GM19395 (cell line): ENCODE data around the gene CCDC9.

ENCODE experiments used
- ATAC-seq: cut with Tn5 transposase; IDR thresholded peaks from one replicate; pipeline ENCODE4 v1.9.1; 2021; ENCODE audit warnings: mild to moderate bottlenecking, moderate library complexity; ENCODE audit not compliant: unreplicated experiment

CCDC9 gene

DNA sequence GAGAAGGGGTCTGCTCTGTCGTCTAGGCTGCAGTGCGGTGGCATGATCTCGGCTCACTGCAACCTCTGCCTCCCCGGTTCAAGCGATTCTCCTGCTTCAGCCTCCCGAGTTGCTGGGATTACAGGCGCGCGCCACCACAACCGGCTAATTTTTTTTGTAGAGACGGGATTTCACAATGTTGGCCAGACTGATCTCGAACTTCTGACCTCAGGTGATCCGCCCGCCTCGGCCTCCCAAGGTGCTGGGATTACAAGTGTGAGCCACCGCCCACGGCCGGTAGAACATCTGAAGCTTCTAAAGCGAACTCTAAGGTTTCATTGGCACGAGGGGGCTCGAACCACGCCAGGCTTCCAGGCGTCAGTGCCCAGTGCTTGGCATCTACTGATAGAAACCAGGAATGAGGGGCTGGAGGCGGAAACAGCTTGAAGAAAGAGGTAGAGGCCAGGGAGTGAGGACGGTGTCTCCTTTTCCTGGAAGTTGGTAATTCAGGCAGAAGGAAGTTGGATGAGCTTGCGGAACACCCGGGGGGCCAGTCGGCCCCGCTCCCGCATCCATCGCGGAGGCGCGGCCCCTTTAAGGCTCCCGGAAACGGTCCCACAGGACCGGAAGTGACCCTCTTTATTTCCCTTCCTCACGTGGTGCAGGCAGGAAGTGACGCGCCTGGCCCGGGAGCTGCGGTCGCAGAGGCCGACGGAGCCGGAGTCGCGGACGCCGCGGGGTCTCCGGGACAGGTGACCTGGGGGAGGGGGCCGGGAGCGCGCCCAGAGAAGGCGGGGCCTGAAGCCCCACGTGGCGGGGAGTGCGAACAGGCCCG is at the start of gene CCDC9:
CCDC9 (plus strand) TSS at position 647 of the 814 bp plus-strand sequence. CDS start 1,876 bp downstream, outside the sequence.
- peak; percentile 43 for ATAC-seq

DNA sequence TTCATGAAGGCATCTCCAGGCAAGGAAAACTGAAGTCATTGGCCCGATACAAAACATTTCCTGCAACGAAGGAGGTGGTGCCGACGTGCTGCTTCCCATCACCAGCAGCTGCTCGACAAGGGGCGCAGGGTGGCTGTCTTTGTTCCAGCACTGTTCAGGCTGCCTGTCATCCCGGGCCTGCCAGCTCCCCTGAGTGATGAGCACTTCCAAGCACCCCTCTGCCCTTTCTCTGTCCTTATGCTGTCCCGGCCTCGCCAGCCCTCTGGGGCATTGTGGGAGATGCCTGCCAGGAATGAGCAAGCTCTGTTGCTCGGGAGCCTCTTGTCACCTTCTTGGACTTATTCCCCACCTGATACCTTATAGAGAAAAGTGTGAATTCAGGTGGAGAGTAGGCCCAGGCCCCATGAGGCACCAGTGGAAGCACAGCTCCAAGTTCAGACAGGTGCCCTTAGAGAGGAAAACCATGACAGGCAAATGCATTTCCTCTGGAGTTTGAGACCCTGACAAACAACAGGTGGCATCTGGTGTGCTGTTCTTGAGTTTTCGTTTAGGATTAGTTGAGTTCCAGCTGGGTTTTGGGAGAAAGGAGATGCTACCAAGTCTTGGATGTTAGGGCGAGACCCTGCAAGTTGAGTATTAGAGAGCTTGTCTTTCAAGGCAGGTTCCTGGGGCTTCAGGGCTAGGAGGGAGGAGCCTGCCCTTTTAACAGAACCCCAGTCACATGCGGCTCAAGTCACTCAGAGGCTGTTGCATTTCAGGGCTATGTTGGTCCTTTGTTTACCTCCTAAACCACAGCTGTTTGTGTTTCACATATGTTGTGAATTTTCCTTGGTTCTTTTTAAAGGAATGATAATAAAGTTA is 46.8 kb upstream of the CCDC9 start:
- no peak for ATAC-seq

DNA sequence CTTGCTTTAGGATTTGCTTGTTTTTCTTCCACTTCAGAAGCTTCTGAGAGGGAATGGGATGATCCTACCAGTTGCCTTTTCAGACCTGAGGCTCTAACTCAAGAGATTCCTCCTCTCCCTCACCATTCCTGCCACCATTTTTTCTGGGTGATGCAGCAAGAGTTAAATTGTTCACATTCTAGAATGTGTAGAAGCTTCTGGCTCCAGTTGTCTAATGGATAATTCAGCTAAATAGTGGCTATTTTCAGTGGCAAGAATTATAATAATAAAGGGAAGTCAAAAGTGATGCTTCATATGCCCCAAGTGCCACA is 46.2 kb upstream of the CCDC9 start:
- no peak for ATAC-seq

DNA sequence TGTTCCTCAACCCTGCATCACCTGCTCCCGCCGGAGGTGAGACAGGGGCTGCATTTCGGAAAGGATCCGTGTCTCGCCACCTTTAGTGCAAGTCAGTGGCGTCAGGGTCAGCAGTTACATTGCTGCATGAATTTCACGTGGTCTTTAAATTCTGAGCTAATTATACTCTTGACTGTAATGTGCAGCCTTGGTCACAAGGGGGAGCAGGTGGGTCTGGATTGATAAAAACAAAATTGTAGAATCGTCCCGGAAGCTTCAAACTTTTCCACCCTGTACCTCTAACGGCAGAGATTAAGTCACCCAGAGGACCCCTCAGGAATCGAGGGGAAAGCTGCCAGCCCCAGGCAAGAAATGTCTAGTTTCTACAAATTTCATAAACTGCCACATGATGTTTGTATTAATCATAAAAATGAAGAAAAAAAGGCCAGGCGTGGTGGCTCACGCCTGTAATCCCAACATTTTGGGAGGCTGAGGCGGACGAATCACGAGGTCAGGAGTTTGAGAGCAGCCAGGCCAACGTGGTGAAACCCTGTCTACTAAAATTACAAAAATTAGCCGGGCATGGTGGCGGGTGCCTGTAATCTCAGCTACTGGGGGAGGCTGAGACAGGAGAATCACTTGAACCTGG is 45.5 kb upstream of the CCDC9 start:
- ATAC-seq, result no peak

DNA sequence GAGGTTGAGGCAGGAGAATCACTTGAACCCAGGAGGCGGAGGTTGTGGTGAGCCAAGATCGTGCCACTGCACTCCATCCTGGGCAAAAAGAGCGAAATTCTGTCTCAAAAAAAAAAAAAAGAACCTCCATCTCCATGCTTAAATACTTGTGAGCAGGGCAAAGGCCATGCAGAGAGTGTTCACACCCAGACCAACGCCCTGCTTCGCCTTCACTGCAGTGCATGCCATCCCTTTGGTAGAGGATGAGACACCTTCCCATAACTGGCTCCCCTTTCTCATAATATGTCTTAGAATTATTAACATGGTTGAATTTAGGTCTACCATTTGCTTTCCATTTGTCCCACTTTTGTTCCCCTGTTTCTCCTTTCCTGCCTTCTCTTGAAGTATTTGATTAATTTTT is 40.7 kb upstream of the CCDC9 start:
- ATAC-seq, result no peak

DNA sequence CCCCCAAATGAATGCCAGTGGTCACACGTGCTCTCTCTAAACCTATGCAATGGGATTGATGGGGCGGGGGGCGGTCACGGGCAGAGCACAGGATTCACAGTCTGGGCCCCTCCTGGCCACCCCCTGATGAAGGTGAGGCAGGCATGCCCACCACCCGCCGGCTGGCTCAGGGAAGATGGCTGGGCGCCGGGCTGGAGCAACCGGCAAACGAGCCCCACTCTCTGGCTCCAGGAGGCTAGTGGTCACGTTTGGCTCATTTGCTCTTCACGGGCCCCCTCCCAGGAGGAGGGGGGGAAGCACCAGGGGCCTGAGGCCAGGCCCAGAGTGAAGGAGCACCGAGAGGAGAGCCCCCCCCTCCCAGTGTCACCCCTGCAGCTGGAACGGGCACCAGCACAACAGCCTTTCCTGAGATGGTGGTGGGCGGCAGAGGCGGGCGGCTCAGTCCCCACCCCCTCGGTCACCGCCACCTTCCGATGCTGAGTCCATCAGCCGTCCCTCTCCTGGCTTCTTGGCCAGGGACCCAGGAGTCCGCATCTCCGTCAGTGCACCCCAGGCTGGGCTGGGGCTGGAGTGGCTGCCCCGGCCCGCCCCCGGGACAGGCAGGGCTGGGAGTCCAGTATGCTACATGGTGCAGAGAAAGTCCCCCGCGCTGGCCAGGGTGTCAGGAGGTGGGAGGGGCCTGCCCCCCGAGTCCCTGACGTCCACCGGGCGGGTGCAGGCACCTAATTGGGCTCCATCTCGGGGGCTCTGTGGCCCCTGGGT is 35.1 kb upstream of the CCDC9 start:
- ATAC-seq, result no peak

DNA sequence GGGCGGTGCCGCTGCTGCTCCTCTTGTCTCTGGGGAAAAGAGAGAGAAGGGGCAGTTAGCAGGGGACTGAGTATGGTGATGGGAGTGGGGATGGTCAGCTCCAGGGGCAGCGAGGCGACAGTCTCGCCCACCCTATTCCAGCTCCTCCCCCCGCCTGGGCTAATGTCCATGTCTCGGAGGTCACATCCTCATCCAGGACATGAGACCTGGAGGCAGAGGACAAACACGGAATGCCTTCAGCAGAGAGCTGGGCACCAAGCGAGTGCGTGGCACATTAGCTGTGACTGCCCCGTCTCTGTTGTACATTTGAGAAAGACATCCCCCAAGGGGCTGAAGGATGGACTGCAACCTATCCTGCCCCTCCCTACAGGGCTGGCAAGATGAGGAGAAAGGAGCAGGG is 34.4 kb upstream of the CCDC9 start:
- ATAC-seq, result no peak

DNA sequence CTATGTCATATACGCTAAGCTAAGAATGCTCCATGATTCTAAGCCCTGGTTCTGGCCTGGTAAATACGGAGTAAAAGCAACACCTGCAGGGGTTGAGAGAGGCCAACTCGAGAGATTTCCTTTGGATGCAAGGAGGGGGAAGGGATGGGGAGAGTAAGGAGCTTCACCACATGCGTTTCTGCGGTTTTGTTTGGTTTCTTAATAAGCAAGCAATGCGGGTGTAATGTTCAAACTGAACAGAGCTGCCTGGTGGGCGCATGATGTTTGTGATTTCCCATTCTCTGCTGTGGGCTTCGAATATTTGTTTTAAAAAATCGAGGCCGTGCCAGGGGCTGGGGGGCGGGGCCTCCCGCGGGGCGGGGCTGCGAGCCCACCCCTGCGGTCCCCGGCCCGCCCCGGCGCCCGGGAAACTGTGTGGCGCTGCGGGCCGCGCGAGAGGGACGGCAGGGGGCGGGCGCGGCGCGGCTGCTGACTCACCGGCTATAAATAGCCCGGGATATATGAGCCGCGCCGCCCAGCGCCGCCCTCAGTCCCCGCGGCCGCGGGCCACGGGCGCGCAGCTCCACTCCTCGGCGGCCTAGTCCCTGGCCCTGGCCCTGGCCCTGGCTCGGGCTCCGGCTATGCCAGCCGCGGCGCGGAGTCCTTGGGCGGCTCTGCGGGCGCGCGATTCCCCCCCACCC is 30.4 kb upstream of the CCDC9 start:
- ATAC-seq, result peak; percentile 31

DNA sequence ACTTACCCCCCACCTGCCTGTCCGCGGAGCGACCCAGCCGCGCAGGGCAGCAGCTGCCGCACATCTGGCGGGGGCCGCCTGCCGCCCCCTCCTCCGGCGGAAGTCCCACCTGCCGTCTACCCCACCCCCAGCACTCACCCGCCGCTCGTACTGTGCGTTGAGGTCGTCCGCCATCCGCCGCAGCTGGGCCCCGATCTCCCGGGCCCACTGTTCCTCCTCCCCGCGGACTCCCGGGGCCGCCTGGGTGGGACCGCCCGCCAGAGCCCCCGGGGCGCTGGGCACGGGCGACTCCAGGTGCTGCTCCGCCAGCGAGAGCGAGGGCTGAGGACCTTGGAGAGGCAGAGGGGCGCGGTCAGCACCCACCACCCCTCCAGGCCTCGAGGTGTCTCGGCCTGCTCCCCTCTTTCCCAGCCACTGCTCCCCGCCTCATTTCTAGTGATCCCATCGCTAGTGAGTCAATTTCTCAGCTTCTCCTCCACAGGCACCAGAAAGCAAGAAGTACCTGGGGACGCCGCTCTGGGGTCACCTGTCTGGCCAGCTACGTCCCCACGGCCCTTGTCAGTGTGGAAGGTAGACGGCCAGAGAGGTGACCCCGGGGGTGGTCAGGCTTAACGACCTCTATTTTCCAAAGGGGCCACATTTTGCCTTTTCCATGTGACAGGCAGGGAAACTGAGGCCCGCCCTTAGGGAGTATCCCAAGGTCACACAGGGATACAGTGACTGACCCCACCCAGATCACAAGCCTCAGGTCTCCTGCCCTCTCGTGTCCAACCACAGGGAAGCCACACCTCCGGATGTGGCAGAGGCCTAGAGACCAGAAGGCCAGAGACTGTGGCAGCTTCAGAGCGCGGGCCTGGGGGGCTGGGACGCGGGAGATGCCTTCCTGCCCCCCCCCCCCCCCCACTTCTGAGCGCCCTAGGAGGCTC is 29.6 kb upstream of the CCDC9 start:
- peak; percentile 31 for ATAC-seq

DNA sequence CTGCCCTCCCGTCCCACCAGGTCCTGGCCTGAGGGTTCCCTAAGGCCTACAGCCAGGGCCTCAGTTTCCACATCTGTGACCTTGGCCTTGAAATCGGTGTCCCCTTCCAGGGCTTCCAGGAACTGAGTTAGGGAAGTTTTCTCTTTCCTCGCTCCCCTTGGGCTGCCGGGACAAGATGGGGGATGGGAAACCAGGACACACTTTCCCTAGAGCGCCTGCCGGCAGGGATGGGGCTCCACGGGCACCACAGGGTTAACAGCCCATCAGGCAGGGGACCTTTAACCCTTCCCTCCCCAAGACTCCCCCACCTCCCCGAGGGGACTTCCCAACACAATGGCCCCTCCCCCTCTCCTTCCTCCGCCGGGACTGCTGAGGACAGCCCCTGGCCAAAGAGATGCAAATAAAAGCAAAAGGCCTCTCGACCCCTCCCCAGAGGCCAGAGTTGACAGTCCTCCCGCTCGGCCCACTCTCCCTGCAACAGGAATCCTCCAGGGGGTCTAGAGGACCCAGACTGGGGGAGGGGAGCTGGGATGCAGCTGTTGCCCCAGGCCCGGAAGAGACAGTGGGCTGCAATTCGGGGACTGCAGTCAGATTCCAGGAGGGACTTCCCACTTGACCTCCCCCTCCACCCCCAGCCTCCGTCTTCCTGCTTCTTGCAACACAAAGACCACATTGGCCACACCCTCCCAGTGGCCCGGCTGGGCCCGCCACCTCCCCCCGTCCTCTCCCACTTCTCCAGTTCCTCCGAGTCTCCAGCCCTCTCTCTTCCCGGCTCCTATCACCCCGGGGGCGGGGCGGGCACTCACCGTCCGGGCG is 28.8 kb upstream of the CCDC9 start:
- ATAC-seq, result no peak

DNA sequence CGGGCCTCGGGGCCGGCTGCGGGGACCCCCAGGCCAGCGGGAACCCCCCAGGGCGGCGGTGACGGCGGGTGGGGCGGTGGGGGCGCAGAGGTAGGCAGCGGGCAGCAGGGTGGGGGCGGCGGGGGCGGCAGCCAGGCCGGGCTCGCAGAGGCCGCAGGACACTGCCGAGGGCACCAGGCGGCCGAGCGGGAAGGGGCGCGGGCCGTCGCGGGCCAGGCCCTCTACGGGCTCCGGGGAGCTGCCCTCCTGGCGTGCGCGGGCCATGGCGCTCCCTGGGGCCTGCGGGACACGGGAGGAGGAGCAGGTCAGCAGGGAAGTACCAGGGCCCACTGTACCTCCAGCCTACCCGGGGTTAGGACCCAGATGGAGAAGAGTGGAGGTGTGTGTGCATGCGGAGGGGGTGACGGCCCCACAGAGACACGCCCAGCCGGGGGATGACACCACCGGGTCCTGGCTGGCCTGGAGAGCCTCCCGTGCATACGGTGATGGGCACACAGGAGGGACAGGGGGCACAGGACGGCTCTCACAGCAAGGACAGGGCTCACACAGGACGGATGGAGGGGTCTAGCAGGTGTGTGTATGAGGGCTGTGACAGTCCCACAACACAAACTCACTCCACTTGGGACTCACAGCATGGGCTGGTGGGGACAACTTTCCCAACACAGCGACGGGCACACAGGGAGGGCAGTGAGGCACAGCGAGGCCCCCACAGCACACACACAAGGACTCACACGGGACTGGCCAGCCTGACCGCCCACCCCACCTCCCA is 28.0 kb upstream of the CCDC9 start:
- no peak for ATAC-seq

DNA sequence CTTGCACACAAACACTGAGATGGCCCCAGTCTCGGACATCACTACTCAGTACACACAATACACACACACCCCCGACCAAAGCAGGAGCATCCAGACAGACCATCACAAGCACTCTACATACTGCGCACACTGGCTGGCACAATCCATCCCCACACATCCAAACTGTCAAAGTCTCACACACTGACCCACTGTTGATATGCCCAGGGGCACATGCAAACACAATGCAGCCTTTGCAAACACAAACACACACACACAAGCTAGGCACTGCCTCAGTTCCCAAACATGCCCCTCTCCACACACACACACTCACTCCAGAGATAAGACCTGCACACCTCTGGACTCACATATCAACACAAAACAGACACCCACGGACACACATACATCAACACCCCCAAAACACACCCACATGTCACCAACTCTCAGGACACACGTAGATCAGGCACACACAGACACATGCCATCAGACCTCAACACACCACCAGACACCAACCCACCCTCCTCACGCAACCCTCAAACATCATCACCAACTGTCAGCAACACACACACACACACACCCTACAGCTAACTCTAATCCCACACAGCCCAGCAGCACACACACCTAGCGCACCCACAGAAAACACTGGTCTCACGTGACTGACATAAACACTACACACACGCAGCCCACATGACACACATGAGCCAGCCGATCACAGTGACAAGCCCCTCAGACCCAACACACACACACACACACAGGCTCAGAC is 27.2 kb upstream of the CCDC9 start:
- no peak for ATAC-seq

DNA sequence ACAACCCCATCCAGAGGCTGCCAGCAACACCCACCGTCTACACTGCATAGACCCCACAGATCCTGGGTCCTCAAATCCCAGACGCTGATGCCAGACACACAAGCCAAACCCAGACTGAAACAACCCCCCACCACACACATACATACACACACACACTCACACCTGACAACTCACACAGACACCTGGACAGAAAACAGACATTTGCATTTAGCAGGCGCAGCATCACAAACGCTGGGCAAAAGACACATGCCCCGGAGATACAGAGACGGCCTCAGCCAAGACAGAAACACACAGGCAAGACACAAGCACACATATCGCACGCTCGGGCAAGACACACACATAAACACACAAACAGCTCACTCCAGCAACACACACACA is 26.7 kb upstream of the CCDC9 start:
- ATAC-seq, result no peak

DNA sequence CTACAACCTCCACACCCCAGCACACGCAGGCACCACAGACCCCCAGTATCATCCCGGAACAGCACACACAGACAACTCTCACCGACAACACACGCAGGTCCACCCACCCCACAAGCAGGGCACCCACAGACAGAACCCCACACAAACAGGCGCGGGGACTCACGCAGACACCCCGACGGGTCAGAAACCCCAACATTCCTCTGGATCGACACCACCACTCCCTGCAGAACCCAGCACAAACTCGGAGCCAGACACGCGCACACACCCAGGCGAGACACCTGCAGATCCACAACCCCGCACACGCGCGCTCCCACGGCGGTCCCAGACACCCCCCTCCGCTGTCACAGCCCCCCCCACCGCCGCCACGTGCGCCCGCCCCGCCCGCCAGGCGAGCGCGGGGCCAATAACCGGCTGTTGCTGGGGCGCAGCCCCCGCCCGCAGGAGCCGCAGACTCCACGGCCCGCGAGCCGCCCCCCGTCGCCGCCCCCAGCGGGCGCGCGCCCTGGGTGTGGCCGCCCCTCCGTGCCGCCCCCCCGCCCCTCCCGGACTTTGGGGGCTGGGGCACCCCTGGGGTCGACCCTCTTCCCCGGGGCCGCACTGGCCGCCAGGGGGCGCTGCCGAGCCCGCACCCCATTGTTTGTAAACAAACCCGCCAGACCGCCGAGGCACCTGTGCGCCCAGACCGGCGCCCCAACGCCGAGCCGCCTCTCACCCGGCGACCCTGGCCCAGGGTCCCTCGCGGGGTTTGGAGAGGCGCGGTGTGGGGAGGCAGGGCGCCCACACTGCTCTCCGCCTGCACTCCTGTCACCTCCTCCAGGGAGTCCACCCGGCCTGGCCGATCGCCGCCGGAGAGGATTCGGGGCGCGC is 26.0 kb upstream of the CCDC9 start:
- ATAC-seq, result no peak

DNA sequence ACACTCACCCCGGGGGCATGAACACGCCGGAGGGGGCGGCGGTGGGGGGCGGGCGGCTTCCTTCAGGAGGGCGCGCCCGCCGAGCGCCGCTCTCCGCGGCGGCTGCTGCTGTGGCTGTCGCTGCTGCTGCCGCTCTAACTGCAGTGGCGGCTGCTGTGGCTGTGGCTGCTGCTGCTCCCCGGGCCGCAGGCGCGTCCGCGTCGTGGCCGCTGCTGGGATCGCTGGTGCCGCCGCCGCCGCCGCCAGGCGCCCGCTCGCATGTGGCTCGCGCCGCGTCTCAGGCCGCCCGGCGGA is 25.5 kb upstream of the CCDC9 start, which contains the start of gene BBC3:
BBC3 (minus strand) TSS at position 279 of the 294 bp plus-strand sequence. CDS start 2,768 bp downstream, outside the sequence.
- ATAC-seq, result no peak
